H9 (cell line): ENCODE data around the gene RBM45. TPM values are rescaled to one million over a fixed set of nuclear protein-coding genes. Genes with fewer than 3 reads are reported as not detected.

ENCODE experiments used
- DNase-seq: peaks from one replicate; pipeline ENCODE4 v3.0.0-alpha.2; 2017
- H2AFZ ChIP-seq: one replicate; pipeline ENCODE4 v1.6.1; 2013; ENCODE audit warnings: mild to moderate bottlenecking, low read length, control low read depth, moderate library complexity
- H2AK5ac ChIP-seq: 2 replicates; pipeline ENCODE4 v1.6.1; 2013; ENCODE audit warnings: low read length, control low read depth, mixed read lengths; ENCODE audit not compliant: insufficient read length
- H2BK120ac ChIP-seq: one replicate; pipeline ENCODE4 v1.6.1; 2013; ENCODE audit warnings: low read depth, mild to moderate bottlenecking, low read length, control low read depth, inconsistent platforms; ENCODE audit not compliant: poor library complexity, severe bottlenecking
- H2BK12ac ChIP-seq: 2 replicates; pipeline ENCODE4 v1.6.1; 2013; ENCODE audit warnings: low read length, control low read depth, mixed read lengths, low read depth; ENCODE audit not compliant: insufficient read length
- H2BK15ac ChIP-seq: 2 replicates; pipeline ENCODE4 v1.6.1; 2013; ENCODE audit warnings: low read depth, low read length, control low read depth
- H2BK20ac ChIP-seq: one replicate; pipeline ENCODE4 v1.6.1; 2013; ENCODE audit warnings: low read depth, mild to moderate bottlenecking, low read length, control low read depth, inconsistent platforms; ENCODE audit not compliant: poor library complexity, severe bottlenecking
- H2BK5ac ChIP-seq: 2 replicates; pipeline ENCODE4 v1.6.1; 2013; ENCODE audit warnings: low read length, control low read depth, mixed read lengths; ENCODE audit not compliant: insufficient read length
- H3K14ac ChIP-seq: 2 replicates; pipeline ENCODE4 v1.6.1; 2013; ENCODE audit warnings: low read length, control low read depth; ENCODE audit not compliant: insufficient read depth
- H3K18ac ChIP-seq: 2 replicates; pipeline ENCODE4 v1.6.1; 2013; ENCODE audit warnings: low read depth, mild to moderate bottlenecking, mixed read lengths, low read length, control low read depth; ENCODE audit not compliant: insufficient read length
- H3K23ac ChIP-seq: 2 replicates; pipeline ENCODE4 v1.6.1; 2013; ENCODE audit warnings: low read length, control low read depth, mixed read lengths, low read depth; ENCODE audit not compliant: insufficient read length
- H3K23me2 ChIP-seq: 2 replicates; pipeline ENCODE4 v1.6.1; 2013; ENCODE audit warnings: low read depth, mild to moderate bottlenecking, mixed read lengths, low read length, control low read depth; ENCODE audit not compliant: insufficient read length, poor library complexity, severe bottlenecking
- H3K27ac ChIP-seq: 2 replicates; pipeline ENCODE4 v1.5.1; 2013; ENCODE audit warnings: low read length, control low read depth, mixed read lengths, low read depth; ENCODE audit not compliant: insufficient read length
- H3K27me3 ChIP-seq: 2 replicates; pipeline ENCODE4 v1.6.1; 2013; ENCODE audit warnings: low read length, control low read depth, inconsistent platforms; ENCODE audit not compliant: insufficient read depth
- H3K4ac ChIP-seq: 2 replicates; pipeline ENCODE4 v1.6.1; 2013; ENCODE audit warnings: low read depth, mild to moderate bottlenecking, control low read depth, inconsistent platforms, low read length, moderate library complexity
- H3K4me1 ChIP-seq: 2 replicates; pipeline ENCODE4 v1.6.1; 2013; ENCODE audit warnings: low read length, control low read depth, inconsistent platforms; ENCODE audit not compliant: insufficient read depth
- H3K4me2 ChIP-seq: 2 replicates; pipeline ENCODE4 v1.6.1; 2013; ENCODE audit warnings: low read length, control low read depth, mixed read lengths; ENCODE audit not compliant: insufficient read length, insufficient read depth
- H3K56ac ChIP-seq: 2 replicates; pipeline ENCODE4 v1.6.1; 2013; ENCODE audit warnings: low read depth, mild to moderate bottlenecking, mixed read lengths, low read length, control low read depth; ENCODE audit not compliant: insufficient read length
- H3K79me1 ChIP-seq: 2 replicates; pipeline ENCODE4 v1.6.1; 2013; ENCODE audit warnings: low read depth, mild to moderate bottlenecking, moderate library complexity, low read length, control low read depth, inconsistent platforms; ENCODE audit not compliant: insufficient read depth, poor library complexity, severe bottlenecking
- H3K79me2 ChIP-seq: 2 replicates; pipeline ENCODE4 v1.6.1; 2013; ENCODE audit warnings: low read length, control low read depth, inconsistent platforms; ENCODE audit not compliant: insufficient read depth
- H3K9ac ChIP-seq: 2 replicates; pipeline ENCODE4 v1.6.1; 2013; ENCODE audit warnings: low read length, control low read depth, mixed read lengths; ENCODE audit not compliant: insufficient read length; ENCODE audit errors: extremely low read depth
- H3K9me3 ChIP-seq: one replicate; pipeline ENCODE4 v1.6.1; 2013; ENCODE audit warnings: low read depth, low read length, inconsistent platforms; ENCODE audit not compliant: control insufficient read depth
- H3T11ph ChIP-seq: one replicate; pipeline ENCODE4 v1.6.1; 2013; ENCODE audit warnings: mild to moderate bottlenecking, low read length, control low read depth, inconsistent platforms
- H4K20me1 ChIP-seq: one replicate; pipeline ENCODE4 v1.6.1; 2013; ENCODE audit not compliant: control insufficient read depth, insufficient read length, insufficient read depth
- H4K5ac ChIP-seq: 2 replicates; pipeline ENCODE4 v1.6.1; 2013; ENCODE audit warnings: low read depth, mild to moderate bottlenecking, mixed read lengths, low read length, control low read depth; ENCODE audit not compliant: insufficient read length
- H4K8ac ChIP-seq: replicated peaks from 2 replicates; pipeline ENCODE4 v1.6.1; 2013; ENCODE audit warnings: low read length, control low read depth, mixed read lengths, low read depth; ENCODE audit not compliant: insufficient read length
- H4K91ac ChIP-seq: 2 replicates; pipeline ENCODE4 v1.6.1; 2013; ENCODE audit warnings: low read depth, mild to moderate bottlenecking, moderate library complexity, mixed read lengths, low read length, control low read depth; ENCODE audit not compliant: insufficient read length
- H3K27ac Mint-ChIP-seq, 3 experiments: 2 replicates in 2 of 3; 3 replicates in 1 of 3; pipeline ENCODE4 v1.8.0; 2020 to 2021; ENCODE audit warnings: mixed read lengths in 3 of 3, mild to moderate bottlenecking in 1 of 3, moderate library complexity in 1 of 3
- H3K27me3 Mint-ChIP-seq: 2 replicates; pipeline ENCODE4 v1.8.0; 2021; ENCODE audit warnings: low read depth, mild to moderate bottlenecking, moderate library complexity, mixed read lengths
- H3K36me3 Mint-ChIP-seq, 3 experiments: 2 replicates in 2 of 3; 3 replicates in 1 of 3; pipeline ENCODE4 v1.8.0; 2020 to 2021; ENCODE audit warnings: low read depth in 3 of 3, mixed read lengths in 3 of 3; ENCODE audit not compliant: insufficient read depth in 1 of 3
- H3K4me1 Mint-ChIP-seq, 2 experiments: 2 replicates each; pipeline ENCODE4 v1.8.0; 2020; ENCODE audit warnings: mixed read lengths in 2 of 2
- H3K4me3 Mint-ChIP-seq, 2 experiments: 2 replicates in 1 of 2; 3 replicates in 1 of 2; pipeline ENCODE4 v1.8.0; 2020 to 2021; ENCODE audit warnings: mild to moderate bottlenecking in 2 of 2, mixed read lengths in 2 of 2, moderate library complexity in 1 of 2
- H3K9me3 Mint-ChIP-seq, 2 experiments: 2 replicates in 1 of 2; 3 replicates in 1 of 2; pipeline ENCODE4 v1.8.0; 2020; ENCODE audit warnings: mild to moderate bottlenecking in 2 of 2, mixed read lengths in 2 of 2, moderate library complexity in 1 of 2
- CTCF ChIP-seq: fragments of 200-600 bp; sonication (generic); conservative IDR thresholded peaks from 3 replicates; pipeline ENCODE4 v1.8.0; 2021; ENCODE audit warnings: antibody characterized with exemption, mild to moderate bottlenecking
- WGBS: extraction: QIAGEN DNeasy Blood & Tissue Kit; methylation state at CpG from one replicate; pipeline ENCODE4 v1.1.7; 2013; ENCODE audit warnings: missing lambda C conversion rate, low lambda C conversion rate, mixed read lengths; ENCODE audit not compliant: insufficient read length; ENCODE audit errors: extremely low coverage; 5-methylcytosine and 5-hydroxymethylcytosine counted together
- total RNA-seq: library from RNA; stranded (reverse); gene quantifications from 2 replicates; pipeline ENCODE4 v1.2.1, GENCODE V29; 2021

RBM45 gene
- total RNA-seq, 1 experiment from 2014 or later = 13.9 TPM

DNA sequence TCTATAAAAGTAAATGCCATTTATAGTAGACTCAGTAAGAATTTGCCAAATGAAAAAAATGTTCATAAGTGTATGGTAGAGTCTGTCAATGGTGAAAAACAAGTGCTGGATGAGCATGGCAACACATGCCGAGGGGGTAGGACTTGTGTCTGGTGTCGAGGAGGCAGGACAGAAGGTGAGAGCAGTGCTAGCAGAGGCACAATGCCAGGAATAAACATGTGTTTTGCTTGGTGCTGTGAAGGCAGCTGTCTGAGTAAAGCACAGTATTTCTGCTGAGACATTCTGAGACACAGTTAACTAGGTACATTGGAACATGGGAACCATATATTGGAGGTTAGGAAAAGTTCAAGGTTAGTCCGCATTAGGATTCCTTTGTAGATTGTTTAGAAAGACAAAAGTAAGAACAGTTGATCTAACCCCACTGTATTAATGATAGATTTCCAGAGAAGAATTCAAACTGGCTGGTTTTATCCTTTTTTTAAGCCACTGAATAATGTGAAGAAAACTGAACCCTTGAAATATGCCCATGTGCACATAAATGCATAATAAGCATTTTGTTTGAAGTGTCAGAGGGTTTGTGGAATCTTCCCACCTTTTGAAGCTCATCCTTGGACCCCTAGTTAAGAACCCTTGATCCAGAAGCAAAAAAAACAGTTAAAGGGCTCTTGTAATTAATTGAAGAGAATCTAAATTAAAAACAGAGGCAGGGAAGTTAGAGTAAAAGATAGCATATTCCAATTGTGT lies 7.1 kb downstream of the RBM45 start:
- no peak overlapping the region for H3K4ac ChIP-seq
- Mint-ChIP-seq H3K36me3 (peaks cover 2 to 10% (median 5%) of the 10 kb centered on the region in 3 experiments; a peak in 5 of 7 replicates), H3K27me3 (no peaks in the 10 kb centered on the region), H3K27ac (no peak overlapping the region; a peak in 1 of 7 replicates), H3K4me3 (no peak overlapping the region), H3K4me1 (no peaks in the 10 kb centered on the region), H3K9me3 (no peaks in the 10 kb centered on the region)
- H3K18ac ChIP-seq = no peak overlapping the region
- H3K14ac ChIP-seq = no peak overlapping the region
- H4K20me1 ChIP-seq = no peaks in the 10 kb centered on the region
- H4K8ac ChIP-seq = no peak overlapping the region
- H2BK15ac ChIP-seq = no peak overlapping the region
- no peak overlapping the region for H3K27ac ChIP-seq
- TF ChIP-seq CTCF = no peak
- no peaks in the 10 kb centered on the region for H3K9me3 ChIP-seq
- no peak overlapping the region for H3K9ac ChIP-seq
- H4K5ac ChIP-seq = no peak overlapping the region
- no peak overlapping the region for H2BK5ac ChIP-seq
- no peak overlapping the region for H3T11ph ChIP-seq
- no peak overlapping the region for H2AFZ ChIP-seq
- H3K56ac ChIP-seq = no peak overlapping the region
- no peaks in the 10 kb centered on the region for H3K4me1 ChIP-seq
- H2BK20ac ChIP-seq = no peak overlapping the region
- H4K91ac ChIP-seq = no peak overlapping the region
- no peaks in the 10 kb centered on the region for H3K23me2 ChIP-seq
- H3K23ac ChIP-seq = no peak overlapping the region
- no peak overlapping the region for H3K4me2 ChIP-seq
- no peaks in the 10 kb centered on the region for H3K79me1 ChIP-seq
- WGBS = no CpG with 5 or more reads among the region's 3 CpGs
- no peak overlapping the region for H2BK120ac ChIP-seq
- no peak overlapping the region for H2AK5ac ChIP-seq
- no peaks in the 10 kb centered on the region for H3K79me2 ChIP-seq
- DNase-seq = no peak
- no peak overlapping the region for H2BK12ac ChIP-seq
- H3K27me3 ChIP-seq = no peaks in the 10 kb centered on the region
